HTR-8/SVneo (cell line): ENCODE results near the gene CDK8.

Source experiments
- DNase-seq: peaks from one replicate; pipeline ENCODE4 v3.0.0; 2011; ENCODE audit warnings: low spot score, mixed read lengths; ENCODE audit not compliant: insufficient read length
- FAIRE-seq: peaks from 2 replicates; lab custom pipeline; 2011; peaks lifted over from hg19 to GRCh38; lab: Jason Lieb, UNC

The CDK8 gene

DNA sequence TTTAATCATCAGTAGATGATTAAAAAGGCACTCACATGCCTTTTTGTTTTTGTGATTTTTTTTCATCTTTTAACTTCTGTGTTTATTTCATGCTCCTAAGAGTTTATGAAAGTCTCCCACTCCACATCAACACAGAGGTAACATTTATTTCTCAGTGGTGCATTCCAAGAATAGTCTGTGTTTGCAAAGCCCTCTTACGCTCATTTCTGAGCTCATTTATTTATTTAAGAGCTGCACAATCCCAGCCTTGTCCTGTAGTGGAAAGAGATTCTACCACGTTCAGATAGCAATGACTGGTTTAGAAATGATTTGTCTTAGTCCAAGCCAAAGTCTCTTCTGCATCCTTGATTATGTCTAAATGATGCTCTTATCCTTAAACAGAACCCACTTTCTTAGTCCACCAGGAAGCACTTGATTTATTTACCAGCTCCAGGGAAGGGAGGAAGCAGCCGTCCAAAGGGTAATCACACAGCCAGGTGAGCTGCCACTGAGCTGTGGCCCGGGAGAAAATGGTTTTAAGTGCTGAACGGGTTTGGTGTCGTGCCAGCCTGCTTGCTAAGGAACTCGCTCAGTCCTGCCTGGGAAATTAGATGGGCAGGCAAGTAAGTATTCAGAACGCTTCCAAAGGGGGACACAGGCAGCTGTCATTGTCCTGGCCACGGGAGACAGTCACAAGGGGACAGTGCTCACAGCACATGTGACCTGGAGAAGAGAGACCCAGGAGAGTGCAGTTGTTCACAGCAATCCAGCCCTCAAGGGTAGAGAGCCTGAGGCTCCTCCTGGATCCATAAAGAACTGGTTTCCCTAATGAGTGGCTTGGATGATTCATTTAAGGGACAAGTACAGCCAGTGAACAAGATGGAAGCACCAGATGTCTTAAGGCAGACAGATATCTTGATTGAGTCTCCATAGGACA lies 171.8 kb downstream of the CDK8 start:
- FAIRE-seq (no peak), DNase-seq (no peak)

DNA sequence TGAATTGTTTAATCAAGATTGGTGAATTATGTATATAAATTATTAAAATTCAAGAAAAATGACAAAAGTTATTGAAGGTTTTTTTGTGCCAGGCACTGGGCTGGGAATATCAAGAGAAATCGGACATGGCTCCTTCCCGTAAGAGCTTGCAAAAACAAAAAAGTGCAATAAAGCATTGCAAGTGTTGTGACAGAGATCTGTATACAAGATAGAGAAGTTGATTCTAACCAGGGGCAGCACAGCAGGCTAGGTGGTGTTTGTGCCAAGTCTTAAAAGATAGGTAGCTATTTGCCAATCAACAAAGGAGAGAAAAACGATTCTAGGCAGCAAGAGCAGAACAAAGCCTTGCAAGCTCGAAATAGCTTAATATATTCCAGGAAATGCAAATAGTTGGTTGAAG lies 179.8 kb downstream of the CDK8 start:
- DNase-seq (no peak), FAIRE-seq (no peak)

DNA sequence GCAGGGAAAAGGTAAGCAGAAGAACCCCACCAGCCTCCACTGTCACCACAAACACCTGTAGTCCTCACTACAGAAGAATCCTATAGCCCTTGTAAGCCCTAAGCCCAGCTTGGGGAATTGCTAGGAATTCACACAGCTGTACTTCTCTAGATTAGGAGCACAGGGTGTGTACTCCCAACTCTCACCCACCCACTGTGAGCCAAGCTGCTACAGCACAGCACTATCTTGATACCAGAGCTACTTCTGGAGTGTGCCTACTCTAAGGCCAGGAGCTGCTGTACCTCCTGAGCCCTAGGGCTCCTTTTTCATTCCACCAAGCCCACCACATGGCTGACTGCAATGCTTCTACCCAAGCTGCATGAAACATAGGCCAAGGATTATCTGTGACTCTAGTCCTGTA lies 181.2 kb downstream of the CDK8 start:
- DNase-seq: no peak
- FAIRE-seq: no peak

DNA sequence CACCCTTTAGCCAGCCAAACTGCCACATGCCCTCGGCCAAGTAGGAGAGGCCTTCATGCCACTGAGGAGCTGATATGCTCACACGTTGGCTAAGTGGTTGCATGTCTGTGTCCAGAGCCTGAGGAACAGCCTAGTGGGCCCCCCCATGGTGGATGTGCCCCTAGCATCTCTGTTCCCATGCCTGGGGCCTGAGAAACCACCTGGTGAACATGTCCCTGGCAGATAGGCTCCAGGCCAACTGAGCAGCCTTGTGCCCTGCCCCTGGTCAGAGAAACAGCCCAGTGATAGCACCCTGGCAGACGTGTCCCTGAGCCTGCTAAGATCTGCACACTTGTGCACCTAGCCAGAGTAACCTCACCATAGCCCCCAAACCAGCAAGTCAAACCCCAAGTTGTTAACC lies 181.7 kb downstream of the CDK8 start:
- FAIRE-seq (no peak), DNase-seq (no peak)

DNA sequence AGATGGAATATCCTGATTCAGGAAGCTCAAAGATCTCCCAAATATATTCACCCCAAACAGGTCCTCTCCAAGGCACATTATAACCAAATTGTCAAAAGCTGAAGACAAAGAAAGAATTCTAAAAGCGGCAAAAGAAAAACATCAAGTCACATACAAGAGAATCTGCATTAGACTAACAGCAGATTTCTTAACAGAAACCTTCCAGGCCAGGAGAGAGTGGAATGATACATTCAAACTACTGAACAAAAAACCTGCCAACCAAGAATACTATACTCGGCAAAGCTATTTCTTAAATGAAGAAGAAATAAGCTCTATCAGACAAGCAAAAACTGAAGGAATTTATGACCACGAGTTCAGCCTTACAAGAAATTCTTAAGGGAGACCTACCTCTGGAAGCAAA lies 183.0 kb downstream of the CDK8 start:
- FAIRE-seq (no peak), DNase-seq (no peak)

DNA sequence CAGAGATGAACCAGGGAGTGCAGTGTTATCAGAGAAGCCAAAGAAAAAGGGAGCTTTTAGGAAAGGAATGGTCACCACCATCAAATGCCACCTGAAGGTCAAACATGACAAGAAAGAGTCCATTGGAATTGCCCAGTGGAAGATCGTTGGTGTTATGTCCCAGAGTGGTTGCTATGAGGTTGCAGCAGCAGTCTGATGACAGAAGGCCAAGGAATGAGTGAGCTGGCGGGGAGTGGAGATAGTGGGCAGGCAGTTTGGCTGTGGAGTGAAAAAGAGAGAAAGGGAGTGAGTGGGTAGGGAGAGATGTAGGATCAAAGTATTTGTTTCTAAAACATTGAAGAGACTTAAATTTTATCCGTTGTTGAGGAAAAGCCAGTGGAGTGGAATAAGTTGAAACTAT lies 186.2 kb downstream of the CDK8 start:
- FAIRE-seq (no peak), DNase-seq (no peak)

DNA sequence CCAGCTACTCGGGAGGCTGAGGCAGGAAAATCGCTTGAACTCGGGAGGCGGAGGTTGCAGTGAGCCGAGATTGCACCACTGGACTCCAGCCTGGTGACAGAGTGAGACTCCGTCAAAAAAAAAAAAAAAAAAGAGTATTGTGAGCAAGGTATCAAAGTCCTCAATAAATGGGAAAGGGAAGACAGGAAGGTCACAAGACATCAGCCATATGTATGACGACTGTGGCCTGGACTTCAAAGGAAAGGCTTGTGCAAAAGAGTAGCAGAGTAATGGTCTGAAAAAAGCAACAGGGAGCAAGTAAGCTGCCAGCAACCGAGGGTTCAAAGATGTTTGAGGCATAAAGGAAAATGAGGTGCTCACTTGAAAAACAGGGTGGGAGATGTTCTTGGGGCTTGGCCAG lies 187.5 kb downstream of the CDK8 start:
- DNase-seq (no peak), FAIRE-seq (no peak)

DNA sequence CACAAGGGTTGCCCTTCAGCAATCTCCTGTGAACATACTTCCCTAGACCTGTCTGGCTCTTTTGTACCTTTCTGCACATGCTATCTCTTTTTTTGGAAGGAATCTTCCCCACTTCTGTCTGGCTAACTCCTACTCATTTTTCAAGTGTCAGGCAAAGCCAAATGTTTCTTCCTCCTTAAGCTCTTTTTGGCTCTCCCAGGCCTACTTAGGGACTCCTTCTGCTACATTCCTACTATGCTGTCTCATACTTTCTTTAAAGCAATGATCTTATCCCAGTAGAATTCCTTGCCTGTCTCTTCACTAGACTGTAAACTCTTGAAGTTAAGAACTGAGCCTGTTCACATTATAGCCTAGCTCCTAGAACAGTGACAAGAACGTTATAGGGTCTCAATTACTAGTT lies 188.6 kb downstream of the CDK8 start:
- no peak for DNase-seq
- FAIRE-seq: no peak

DNA sequence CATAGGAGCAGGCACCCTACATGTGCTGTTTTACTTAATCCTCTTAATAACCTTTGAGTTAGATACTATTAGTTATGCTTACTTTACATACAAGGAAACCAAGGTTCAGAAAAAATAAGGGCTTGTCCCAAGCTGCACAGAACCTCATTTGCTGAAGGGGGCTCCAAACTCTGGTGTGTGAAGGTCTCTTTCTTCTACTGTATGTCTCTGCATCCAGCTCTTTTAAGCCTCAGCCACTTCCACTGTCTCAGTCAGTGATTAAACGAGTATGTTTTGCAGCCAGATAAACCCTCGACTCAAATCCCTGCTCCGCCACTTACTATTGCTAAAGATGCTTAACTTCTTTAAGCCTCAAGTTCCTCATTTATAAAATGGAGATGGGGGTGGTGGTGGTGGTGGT lies 191.2 kb downstream of the CDK8 start:
- DNase-seq: no peak
- FAIRE-seq: no peak

DNA sequence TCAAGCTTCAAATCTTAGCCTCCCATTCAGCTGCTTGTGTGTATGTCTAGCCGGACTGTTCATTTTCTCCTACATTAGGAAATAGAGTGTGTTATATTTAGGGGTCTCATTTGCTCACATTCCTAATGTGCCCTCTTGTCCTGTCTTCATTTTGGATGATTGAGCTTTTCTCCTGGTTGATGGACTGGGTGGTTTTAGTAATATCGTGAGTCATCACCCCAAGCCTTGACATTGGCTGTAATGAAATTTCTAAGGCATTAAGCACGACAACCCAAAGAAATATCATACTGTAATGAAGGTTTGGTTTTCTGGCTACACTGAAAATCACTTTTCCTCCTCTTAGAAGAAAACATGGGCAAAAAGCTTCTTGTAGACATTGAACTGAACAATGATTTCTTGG lies 192.8 kb downstream of the CDK8 start:
- FAIRE-seq (no peak), DNase-seq (no peak)

DNA sequence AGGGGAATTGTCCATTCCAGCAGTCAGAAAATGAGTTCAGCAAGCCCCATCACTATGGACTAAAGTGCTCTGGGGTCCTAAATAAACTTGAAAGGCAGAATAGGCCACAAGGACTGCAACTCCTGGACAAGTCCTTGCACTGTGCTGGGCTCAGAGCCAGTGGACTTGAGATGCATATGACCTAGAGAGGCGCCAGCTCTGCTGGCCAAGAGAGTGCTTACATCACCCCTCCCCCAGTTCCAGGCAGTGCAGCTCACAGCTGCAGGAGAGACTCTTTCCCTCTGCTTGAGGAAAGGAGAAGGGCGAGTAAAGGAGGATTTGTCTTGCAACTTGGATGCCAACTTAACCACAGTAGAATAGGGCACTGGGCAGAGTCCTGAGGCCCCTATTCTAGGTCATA lies 194.1 kb downstream of the CDK8 start:
- no peak for FAIRE-seq

DNA sequence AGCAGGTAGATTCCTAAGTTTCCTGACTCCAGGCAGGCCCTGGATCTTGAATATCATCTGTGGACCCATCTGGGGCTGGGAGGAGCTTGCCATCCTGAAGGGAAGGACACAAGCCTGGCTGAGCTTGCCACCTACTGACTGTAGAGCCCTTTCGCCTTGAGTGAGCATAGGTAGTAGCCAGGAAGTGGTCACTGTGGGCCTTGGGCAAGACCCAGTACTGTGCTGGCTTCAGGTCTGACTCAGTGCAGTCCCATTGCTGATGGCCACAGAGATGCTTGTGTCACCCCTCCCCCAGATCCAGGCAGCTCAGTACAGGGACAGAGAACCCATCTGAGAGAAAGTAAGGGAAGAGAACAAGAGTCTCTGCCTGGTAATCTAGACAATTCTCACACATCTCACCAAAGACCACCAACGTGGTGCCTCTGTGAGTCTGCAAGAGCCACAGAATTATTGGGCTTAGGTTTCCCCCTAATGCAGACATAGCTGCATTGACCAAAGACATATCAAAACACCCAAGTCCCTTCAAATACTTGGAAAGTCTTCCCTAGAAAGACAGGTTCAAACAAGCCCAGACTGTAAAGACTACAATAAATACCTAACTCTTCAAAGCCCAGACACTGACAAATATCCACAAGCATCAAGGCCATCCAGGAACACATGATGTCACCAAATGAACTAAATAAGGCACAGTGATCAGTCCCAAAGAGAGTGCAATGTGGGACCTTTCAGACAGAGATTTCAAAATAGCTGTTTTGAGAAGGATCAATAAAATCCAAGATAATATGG lies 195.3 kb downstream of the CDK8 start:
- FAIRE-seq (no peak), DNase-seq (no peak)

More for the DNA sequence above, 194.1 kb downstream of the CDK8 start:
- no peak for DNase-seq
